Kidney (tissue), 14 donors: Measurements from ENCODE around the gene DTNBP1. TPM values are rescaled to one million over a fixed set of nuclear protein-coding genes. Genes with fewer than 3 reads are reported as not detected.

ENCODE experiments used
- DNase-seq, 5 donors: peaks; one replicate each; pipeline ENCODE4 v3.0.0-alpha.2; 2013 to 2020
- FAIRE-seq: peaks from 2 replicates; lab custom pipeline; 2012; peaks lifted over from hg19 to GRCh38; lab: Jason Lieb, UNC
- H3K27ac ChIP-seq, 2 donors: one replicate each; pipeline ENCODE4 v1.7.0; 2013; ENCODE audit warnings: low read depth in 2 of 2, low read length in 2 of 2, inconsistent platforms in 1 of 2
- H3K27me3 ChIP-seq: one replicate; pipeline ENCODE4 v1.7.1; 2013; ENCODE audit warnings: low read length, inconsistent platforms; ENCODE audit not compliant: control insufficient read depth, insufficient read depth
- H3K36me3 ChIP-seq, 3 donors: one replicate each; pipeline versions ENCODE4 v1.7.0 to v1.7.1; 2013; ENCODE audit warnings: low read length in 3 of 3, control low read depth in 1 of 3, inconsistent platforms in 1 of 3; ENCODE audit not compliant: insufficient read depth in 3 of 3, control insufficient read depth in 2 of 3
- H3K4me1 ChIP-seq, 3 donors: one replicate each; pipeline versions ENCODE4 v1.7.0 to v1.7.1; 2013; ENCODE audit warnings: low read length in 3 of 3, inconsistent platforms in 1 of 3, low read depth in 1 of 3; ENCODE audit not compliant: control insufficient read depth in 2 of 3, insufficient read depth in 2 of 3
- H3K4me3 ChIP-seq, 3 donors: one replicate each; pipeline versions ENCODE4 v1.7.0 to v1.8.1; 2013; ENCODE audit warnings: low read length in 3 of 3, control low read depth in 1 of 3, inconsistent platforms in 1 of 3
- H3K9ac ChIP-seq, 3 donors: one replicate each; pipeline versions ENCODE4 v1.7.0 to v1.7.1; 2013; ENCODE audit warnings: low read length in 3 of 3, control low read depth in 1 of 3, inconsistent platforms in 1 of 3
- H3K9me3 ChIP-seq, 3 donors: one replicate each; pipeline versions ENCODE4 v1.7.0 to v1.7.1; 2013; ENCODE audit warnings: low read length in 3 of 3, control low read depth in 1 of 3, inconsistent platforms in 1 of 3; ENCODE audit not compliant: control insufficient read depth in 2 of 3, insufficient read depth in 1 of 3
- intact Hi-C: fragments of 100-400 bp; cut with DNase I; formaldehyde crosslinking; loops from one replicate; pipeline ENCODE4 v1.11.1; 2022
- polyA plus RNA-seq: library from polyadenylated mRNA; stranded (reverse); fragments of 350-450 nt; fragmentation: Illumina TruSeq; extraction: RNeasy Lipid Tissue Mini Kit (QIAGEN cat#74804); gene quantifications from one replicate; pipeline ENCODE4 v1.2.3, GENCODE V29; 2014; ENCODE audit warnings: low read depth, low replicate concordance; ENCODE audit not compliant: insufficient read depth
- total RNA-seq: library from RNA; stranded (reverse); fragmentation: NEBNext Ultra II Directional; extraction: Animal tissue kit (Norgen Biotek cat#: 25700); gene quantifications from one replicate; pipeline ENCODE4 v1.2.1, GENCODE V29; 2021
- TF ChIP-seq, protein P1 (sequence below): IDR thresholded peaks from 3 replicates; pipeline ENCODE4 v1.5.1; 2012; ENCODE audit warnings: mild to moderate bottlenecking, moderate library complexity, borderline replicate concordance; ENCODE audit not compliant: insufficient read depth; ENCODE audit errors: extremely low read depth
- donor health status: control.
- donor health status: control.
- donor health status: control.
- donor health status: control.
- donor health status: control.
- donor health status: DM: yes; HTN: yes; CAD: no.
- donor health status: Normal renal cell carcinoma (clear cell type).

Gene DTNBP1
- total and polyA plus RNA-seq, 2 donors from 2014 or later: 25.2 to 36.2 TPM

DNA sequence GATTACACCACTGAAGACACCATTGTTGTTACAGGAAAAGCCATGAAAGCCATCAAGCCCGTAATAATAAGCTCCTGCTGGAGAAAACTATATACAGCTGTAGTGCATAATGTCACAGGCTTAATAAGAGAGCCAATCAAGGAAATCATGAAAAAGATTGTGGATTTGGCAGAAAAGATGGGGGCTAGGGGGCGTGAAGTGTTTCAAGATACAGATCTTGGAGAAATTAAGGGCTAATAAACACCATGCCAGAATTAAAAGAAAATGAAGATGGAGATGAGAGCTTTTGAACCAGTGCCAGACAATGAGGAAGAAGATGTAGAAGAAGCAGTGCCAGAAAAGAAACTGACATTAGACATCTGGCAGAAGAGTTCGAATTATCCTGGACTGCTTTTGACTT is 43.2 kb upstream of the DTNBP1 start:
- intact Hi-C loops: no loop called here
- TF ChIP-seq, protein P1, sequence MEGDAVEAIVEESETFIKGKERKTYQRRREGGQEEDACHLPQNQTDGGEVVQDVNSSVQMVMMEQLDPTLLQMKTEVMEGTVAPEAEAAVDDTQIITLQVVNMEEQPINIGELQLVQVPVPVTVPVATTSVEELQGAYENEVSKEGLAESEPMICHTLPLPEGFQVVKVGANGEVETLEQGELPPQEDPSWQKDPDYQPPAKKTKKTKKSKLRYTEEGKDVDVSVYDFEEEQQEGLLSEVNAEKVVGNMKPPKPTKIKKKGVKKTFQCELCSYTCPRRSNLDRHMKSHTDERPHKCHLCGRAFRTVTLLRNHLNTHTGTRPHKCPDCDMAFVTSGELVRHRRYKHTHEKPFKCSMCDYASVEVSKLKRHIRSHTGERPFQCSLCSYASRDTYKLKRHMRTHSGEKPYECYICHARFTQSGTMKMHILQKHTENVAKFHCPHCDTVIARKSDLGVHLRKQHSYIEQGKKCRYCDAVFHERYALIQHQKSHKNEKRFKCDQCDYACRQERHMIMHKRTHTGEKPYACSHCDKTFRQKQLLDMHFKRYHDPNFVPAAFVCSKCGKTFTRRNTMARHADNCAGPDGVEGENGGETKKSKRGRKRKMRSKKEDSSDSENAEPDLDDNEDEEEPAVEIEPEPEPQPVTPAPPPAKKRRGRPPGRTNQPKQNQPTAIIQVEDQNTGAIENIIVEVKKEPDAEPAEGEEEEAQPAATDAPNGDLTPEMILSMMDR: no peak
- Histone ChIP-seq H3K27ac (no peak overlapping the region), H3K27me3 (no peaks in the 10 kb centered on the region), H3K9ac (no peak overlapping the region), H3K9me3 (no peaks in the 10 kb centered on the region), H3K4me3 (no peak overlapping the region), H3K36me3 (no peaks in the 10 kb centered on the region), H3K4me1 (no peaks in the 10 kb centered on the region)
- FAIRE-seq (no peak), DNase-seq (no peak)

DNA sequence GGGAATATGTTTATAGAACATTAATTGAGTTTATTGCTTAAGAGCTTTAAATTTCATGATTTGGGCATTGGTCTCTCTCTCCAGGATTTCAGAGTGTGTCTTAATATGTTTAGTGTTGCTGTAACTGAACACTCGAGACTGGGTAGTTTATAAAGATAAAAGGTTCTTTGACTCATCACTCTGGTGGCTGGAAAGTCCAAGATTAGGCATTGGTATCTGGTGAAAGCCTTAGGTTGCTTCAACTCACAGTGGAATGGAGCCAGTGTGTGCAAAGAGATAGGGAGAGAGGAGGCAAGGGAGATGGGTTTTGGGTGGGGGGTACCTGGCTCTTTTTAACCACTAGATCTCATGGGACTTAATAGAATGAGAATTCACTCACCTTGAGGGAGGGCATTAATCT is 35.6 kb upstream of the DTNBP1 start:
- TF ChIP-seq, protein P1: no peak
- DNase-seq: no peak
- Histone ChIP-seq H3K36me3 (no peaks in the 10 kb centered on the region), H3K27ac (no peak overlapping the region), H3K4me3 (no peak overlapping the region), H3K27me3 (no peaks in the 10 kb centered on the region), H3K9ac (no peak overlapping the region), H3K9me3 (no peaks in the 10 kb centered on the region), H3K4me1 (no peaks in the 10 kb centered on the region)
- intact Hi-C loops: loop anchor here (10.0 kb wide), 1 partner anchor 476 kb away; no protein-coding TSS in a partner anchor
- no peak for FAIRE-seq

DNA sequence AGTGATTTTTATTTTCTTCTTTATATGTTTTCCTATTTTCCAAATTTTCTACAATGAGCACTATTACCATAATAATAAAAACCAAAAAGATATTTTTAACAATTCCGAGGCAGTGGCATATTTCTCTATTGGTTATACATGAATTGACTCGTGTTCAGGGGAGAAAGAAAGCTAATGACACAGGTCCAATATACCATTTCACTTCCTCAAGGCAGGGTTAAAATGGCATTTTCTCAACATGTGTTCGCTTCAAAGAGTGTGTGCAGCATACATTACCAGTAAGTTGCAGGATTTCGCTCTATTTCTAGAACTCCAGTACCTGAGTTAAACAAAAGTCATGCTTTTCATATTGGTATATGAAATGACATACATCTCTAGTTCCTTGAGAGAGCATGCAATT is 35.1 kb upstream of the DTNBP1 start:
- Histone ChIP-seq H3K9ac (no peak overlapping the region), H3K9me3 (no peaks in the 10 kb centered on the region), H3K4me3 (no peak overlapping the region), H3K27me3 (no peaks in the 10 kb centered on the region), H3K4me1 (no peaks in the 10 kb centered on the region), H3K36me3 (no peaks in the 10 kb centered on the region), H3K27ac (no peak overlapping the region)
- TF ChIP-seq, protein P1: no peak
- no peak for FAIRE-seq
- DNase-seq: no peak
- intact Hi-C loops: loop anchor here (10.0 kb wide), 1 partner anchor 477 kb away; no protein-coding TSS in a partner anchor

DNA sequence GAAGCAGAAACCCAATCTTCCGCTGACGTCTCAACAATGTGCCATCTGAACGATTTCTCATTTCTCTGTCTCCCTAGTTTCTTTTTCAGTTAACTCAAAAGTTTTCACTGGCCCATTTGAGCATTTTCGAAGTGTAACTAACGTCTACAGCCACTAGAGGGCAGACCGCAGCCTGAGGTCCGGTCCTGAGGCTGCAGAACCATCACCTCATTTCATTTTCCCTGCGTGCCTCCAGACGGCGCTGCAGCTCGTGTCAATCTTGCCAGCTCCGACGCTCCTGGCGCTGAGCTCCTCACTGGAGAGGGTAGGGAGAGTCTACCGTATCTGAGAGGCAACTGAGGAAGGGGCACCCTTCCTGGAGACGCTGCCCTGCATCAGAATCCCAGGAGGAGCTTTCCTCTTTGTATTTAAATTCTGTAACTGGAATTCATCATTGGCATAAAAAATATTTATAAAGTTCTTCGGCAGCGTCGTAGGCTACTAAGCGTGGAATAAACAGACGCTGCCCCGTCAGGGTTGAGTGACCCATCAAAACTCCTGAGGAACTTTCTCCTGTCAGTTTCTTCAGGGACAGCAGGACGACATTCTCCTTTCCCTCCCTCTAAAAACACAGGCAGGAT is 28.5 kb upstream of the DTNBP1 start:
- H3K9ac ChIP-seq: peak overlapping the region in 2 of 3 donors; percentile 39 to 59
- TF ChIP-seq, protein P1: peak; percentile 100
- DNase-seq: peak; percentile 89 to 96 (median 94)
- H3K4me3 ChIP-seq: peak overlapping the region; percentile 49 to 65 (median 63)
- FAIRE-seq: peak; percentile 95
- no peaks in the 10 kb centered on the region for H3K36me3 ChIP-seq
- intact Hi-C loops: loop anchor here (10.0 kb wide), 1 partner anchor 483 kb away; no protein-coding TSS in a partner anchor
- H3K27ac ChIP-seq: peak overlapping the region in 1 of 2 donors; percentile 29
- no peaks in the 10 kb centered on the region for H3K9me3 ChIP-seq
- no peaks in the 10 kb centered on the region for H3K27me3 ChIP-seq
- peaks cover 0 to 14% (median 0%) of the 10 kb centered on the region in 3 donors for H3K4me1 ChIP-seq
